EL (cell line): ENCODE data around the gene LRRC38.

Experiments used
- DNase-seq: peaks from one replicate; pipeline ENCODE4 v3.0.0-alpha.2; 2016

LRRC38 gene

DNA sequence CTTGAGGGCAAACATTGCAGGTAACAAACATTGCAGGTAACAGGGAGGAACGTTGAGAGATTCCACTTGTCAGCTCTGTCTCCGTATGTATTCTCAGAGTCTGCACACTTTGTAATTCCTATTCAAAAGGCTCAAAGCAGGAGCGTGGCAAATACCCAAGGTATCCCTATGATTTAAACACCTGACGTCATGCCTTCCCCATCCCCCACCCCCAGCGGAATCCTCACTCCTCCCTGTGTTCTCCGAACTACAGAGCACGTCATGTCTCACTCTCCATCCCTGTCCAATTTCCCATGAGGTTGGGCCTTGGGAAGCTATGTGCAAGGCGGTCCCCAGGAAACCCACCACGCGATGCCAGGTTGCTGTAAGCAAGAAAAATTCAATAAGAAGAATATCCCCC is 2.8 kb upstream of the LRRC38 start:
- no peak for DNase-seq

DNA sequence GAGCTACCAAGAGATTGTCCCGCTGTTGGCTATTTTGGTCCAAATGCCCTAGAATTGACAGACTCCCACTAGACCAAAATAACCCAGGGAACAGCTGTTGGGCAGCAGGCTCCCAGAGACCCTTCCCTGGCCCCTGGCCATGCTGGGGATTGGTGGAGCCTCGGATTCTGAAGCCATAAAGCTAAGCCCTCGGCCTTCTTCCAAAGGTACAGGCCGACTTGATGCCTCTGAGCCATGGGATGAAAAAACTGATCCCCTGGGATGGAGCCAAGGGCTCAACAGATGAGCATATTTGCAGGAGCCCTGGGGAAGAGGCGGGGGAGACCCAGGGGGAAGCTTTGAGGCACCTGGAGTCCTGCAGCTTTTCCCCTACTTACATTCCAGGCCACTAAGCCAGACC is 1.0 kb upstream of the LRRC38 start:
- no peak for DNase-seq

DNA sequence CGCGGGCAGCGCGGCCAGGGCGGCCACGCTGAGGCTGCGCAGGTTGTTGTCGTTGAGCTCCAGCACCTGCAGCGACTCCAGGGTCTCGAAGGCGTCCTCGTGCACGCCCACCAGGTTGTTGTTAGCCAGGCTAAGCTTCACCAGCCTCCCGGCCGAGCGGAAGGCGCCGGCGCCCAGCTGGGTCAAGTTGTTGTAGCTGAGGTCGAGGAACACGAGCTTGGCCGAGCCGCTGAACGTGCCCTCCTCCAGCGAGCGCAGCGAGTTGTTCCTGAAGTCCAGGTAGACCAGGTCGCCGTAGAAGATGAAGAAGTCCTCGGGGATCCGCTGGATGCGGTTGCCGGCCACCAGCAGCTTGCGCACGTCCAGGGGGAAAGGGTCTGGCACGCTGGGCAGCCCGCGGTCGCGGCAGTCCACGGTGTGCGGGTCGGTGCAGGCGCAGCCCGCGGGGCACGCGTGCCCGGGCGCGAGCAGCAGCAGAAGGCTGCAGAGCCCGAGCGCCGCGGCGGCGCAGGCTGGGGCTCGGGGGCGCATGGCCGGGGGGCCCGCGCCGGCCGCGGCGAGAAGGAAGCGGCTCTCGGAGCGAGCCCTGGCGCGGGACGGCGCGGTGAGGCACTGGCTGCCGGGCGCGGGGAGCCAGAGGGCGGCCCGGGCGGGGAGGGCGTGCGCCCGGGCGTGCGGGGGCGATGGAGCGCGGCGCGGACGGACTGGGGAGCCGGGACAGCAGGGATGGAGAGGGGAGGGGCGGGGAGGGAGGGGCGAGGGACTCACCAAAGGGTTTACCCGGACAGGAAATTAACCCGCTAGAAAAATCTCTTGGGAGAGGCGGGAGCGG is 524 bp downstream of the LRRC38 start:
- no peak for DNase-seq

DNA sequence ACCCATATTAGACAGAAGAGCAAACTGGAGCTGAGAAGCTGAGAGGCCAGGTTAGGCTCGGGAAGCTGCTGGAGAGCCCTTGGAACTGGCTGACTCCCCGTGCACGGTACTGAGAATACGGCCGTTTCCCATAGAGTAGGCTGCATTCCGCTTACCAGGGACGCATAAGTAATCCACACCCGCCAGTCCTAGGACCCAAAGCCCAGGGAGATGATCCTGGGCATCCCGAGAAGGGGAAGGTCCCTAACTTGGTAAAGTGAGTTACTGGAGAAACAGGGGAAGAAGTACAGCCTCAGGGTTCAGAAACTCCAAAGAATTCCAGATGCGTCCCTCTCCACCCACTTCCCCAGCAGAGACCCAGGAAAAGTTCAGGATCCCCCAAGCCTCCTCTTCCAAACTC is 1.3 kb downstream of the LRRC38 start:
- DNase-seq, result no peak

DNA sequence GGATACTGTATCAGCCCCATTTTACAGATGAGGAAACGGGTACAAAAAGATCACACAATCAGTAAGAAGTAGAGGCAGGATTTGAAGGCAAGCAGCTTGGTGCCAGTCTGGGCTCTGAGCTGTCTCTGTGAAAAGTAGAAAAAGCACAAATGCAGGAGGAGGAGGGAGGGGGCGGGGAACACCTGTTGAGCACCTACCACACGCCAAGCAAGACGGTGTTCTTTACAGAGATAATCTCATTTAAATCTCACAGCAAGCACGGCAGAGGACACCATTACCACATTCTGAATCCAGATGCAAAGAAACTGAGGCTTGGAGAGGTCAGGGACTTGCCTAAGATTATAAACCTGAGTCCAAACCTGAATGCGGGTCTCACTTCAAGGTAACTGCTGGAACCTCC is 3.3 kb downstream of the LRRC38 start:
- DNase-seq, result no peak

DNA sequence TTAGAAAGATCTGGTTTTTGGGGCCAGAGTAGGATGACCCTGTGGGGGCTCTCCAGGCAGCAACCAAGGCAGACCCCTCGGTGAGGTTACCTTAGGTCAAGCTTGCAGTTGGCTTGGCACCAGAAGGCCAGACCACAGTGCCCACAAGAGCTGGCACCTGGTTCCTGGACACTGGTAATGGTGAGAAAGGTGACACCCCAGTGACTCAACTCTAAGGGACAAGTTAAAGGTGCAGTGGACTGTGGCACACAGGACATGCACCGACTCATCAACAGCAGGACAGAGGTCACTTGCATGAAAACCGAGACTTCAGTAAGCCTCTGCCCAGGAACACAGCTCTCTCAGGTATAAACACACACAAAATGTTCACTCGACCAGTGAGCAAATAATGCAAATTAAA is 6.7 kb downstream of the LRRC38 start:
- no peak for DNase-seq

DNA sequence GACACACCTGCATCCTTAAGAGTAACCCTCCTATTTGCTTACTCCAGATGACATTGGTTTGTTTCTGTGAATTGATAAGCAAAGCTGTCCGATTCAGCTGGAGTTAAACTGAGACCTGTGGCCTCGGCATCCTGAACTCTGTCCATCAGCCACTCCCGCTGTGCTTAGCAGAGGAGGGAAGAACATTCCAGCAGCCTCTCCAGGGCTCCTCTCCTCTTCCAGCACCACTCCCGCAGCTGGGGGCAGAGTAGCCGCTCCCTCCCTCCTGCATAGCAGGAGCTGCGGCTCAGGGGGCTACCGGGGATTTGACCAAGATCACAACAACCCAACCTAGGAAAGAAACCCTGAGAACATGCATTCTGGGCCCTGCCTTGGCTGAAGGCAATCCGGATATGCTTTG is 8.8 kb downstream of the LRRC38 start:
- no peak for DNase-seq

DNA sequence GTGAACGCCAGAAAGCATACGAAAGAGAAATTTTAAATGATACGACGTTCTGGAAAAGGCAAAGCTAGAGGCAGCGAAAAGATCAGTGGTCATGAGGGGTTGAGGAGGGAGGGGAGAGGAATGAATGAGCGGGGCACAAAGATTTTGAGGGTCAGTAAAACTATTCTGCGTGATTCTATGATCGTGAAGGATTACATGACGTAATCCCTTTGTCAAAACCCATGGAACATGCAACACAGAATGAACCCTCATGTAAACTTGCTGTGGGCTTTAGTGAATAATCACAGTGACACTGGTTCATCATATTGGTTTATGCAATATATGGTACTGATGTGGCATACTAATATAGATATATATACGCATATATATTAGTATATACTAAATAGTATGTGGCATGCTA is 13.0 kb downstream of the LRRC38 start:
- DNase-seq, result no peak

DNA sequence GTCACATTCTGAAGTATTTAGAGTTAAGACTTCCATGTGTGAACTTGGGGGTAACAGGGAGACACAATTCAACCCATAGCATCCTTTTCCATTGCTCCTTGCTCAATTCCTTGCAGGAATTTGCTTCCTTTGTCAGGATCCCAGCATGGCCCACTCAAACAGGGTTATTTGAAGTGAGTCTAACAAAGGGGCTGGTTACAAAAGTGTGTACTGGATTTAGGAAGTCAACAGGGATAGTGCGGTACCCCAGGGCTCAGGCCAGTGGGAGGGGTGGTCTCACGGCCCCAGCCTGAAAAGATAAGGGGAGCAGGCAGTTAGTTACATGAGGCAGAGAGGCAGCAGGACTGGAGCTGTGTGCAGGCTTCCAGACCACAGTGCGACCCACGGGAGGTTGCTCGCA is 14.4 kb downstream of the LRRC38 start:
- DNase-seq, result no peak

DNA sequence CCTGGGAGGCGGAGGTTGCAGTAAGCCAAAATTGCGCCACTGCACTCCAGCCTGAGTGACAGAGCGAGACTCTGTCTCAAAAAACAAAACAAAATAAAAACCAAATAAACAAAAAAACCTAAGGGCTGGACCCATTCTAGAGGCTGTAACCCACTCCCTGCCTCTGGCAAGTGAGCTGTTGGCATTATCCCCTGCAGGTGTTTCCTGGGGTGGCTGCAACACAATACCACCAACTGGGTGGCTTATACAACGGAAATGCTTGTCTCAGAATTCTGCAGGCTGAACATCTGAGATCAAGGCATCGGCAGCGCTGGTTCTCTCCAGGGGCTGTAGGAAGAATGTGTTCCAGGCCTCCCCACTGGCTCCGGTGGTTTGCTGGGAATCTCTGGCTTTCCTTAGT is 15.2 kb downstream of the LRRC38 start:
- DNase-seq, result no peak

DNA sequence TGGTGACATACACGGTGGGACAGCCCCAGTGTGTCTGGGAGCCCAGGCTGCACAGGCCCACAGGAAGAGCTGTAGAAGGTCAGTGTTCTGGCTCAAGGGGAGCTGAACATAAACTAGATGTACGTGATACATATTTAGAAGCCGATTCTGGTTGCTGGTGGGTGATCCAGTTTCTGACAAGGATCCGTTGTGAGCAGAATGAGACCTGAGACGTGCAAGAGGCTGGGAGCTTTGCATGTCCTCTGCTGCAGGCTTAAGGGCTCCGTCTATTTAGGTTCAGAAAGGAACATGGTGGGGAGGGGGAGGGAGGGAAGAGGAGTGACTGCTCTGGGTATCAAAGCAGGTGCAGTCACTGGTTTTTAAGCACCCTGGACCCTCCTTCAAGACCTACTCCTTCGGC is 18.6 kb downstream of the LRRC38 start:
- no peak for DNase-seq

DNA sequence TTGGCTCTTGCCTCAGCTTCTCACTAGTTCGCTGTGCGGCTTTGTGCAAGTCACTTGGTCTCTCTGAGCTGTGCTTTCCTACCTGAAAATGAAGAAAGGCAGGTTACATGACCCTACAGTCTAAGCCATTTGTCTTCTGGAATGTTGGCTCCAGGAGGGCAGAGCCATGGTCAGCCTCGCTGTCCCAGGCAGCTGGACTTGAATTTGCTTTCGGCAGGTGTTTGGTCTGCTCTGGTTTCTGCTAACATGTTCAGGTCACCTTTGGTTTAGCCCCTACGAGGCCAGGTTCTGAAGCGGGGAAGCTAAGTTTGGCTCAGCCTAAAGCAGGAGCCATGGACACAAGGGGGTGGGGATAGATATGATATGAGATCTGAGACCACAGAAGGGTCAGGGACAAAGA is 19.1 kb downstream of the LRRC38 start:
- no peak for DNase-seq

DNA sequence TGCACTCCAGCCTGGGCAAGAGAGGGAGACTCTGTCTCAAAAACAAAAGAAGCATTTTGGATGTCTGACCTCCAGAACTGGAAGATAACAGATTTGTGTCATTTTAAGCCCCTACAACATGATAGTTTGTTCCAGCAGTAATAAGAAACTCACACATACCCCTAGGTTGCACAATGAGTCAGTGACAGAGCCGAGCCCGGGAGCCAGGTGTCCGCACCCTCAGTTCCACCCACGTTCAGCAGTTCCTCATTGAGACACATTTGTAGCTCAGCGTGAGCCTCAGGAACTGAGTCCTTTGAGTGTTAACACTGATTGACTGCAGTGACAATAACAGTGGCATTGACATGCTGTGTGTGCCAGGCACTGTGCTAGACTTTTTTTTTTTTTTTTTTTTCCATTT is 19.8 kb downstream of the LRRC38 start:
- no peak for DNase-seq

DNA sequence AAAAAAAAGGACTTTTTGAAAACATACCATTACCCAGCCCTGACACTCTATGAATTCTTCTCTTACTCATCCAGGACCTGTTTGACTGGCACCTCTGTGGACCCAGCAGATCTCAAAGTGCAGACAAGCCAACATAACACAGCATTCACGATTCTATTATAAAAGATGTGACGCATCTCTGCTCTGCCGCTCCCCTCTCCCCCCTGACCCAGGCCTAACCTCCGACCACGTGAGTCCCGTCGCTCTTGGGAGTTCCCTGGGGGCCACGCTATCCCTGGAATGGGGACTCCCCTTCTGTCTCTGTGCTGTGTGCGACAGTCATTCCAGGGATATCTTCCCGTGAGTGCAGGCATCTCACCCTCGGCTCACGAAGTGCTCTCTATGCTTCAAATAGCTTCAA is 21.1 kb downstream of the LRRC38 start:
- no peak for DNase-seq

DNA sequence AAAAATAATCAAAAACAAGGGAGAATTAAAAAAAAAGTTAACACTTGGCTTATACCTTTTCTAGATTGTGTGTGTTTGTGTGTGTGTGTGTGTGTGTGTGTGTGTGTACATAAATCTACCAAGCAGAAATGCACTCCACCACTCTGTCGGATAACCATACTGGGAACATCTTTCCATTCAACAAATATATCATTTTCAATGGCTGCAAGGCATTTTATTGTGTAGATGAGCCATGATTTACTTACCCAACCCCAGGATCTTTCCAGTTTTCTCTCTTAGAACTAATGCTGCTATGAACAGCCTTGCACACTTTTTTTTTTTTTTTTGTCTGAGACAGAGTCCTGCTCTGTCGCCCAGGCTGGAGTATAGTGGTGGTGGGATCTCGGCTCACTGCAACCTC is 25.8 kb downstream of the LRRC38 start:
- DNase-seq, result no peak

DNA sequence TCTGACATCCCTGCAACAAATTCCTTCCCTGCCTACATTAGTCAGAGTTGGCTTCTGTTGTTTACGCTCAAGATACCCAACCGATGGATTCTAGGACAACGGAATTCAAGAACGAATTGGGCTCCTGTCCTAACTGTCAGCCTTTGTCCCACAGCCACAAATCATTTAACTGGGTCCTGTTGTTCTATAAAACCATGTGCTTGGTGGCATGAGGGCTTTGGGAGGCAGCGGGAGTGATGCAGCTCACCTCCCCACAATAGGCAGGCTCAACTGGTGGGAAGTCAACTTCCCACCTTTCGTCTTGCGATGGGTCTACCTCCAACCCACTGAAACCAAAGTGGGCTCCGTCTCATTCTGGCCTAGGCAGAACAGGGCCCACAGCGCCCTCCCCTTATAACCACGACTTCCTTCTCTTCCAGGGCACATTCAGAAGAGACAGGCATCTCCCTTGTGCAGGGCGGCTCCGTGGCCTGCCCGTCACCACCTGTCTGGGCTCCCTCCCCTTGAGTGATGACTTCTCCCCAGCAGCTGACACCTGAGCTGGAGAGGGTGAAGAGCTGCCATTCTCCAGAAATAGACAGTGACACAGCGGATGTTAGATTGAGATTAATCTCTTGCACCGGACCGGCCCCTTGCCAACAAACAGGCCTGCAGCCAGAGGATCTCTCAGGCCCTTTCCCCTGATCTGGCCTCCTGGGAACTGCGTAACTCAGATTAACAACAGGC is 26.5 kb downstream of the LRRC38 start:
- no peak for DNase-seq

DNA sequence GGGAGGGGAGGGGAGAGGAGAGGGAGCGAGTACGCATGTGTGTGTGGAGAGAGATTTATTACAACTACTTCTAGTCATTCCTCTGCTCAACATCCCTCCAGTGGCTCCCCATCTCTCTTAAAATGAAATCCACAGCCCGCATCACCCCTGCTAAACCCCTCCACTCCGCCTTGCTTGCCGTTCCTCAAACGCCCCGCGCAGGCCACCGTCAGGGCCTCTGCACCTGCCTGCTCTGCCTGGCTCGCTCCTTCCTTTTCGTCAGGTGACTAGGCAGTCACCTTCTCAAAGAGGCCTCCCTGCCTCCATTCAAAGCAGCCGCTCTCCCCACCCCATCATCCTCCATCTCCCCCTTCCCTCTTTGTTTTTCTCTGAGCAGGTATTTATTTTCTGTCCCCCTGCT is 29.9 kb downstream of the LRRC38 start:
- DNase-seq, result no peak

DNA sequence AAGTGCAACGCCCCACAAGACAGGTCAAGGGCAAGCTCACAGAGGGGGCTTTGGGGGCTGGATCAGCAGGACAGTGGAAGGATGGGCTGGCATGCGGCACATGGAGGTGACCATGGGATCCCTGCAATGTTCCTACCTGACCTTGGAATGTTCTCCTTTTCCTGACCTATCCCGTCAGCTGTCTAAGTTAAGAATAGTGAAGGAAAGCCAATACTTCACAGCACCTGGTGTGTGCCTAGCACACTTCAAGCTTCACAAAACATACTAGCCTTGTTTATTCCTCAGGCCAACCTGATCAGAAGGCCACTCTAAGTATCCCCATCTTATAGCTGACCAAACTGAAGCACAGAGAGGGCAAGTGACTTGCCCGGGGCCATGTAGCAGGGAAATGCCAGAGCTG is 31.2 kb downstream of the LRRC38 start:
- DNase-seq, result no peak

DNA sequence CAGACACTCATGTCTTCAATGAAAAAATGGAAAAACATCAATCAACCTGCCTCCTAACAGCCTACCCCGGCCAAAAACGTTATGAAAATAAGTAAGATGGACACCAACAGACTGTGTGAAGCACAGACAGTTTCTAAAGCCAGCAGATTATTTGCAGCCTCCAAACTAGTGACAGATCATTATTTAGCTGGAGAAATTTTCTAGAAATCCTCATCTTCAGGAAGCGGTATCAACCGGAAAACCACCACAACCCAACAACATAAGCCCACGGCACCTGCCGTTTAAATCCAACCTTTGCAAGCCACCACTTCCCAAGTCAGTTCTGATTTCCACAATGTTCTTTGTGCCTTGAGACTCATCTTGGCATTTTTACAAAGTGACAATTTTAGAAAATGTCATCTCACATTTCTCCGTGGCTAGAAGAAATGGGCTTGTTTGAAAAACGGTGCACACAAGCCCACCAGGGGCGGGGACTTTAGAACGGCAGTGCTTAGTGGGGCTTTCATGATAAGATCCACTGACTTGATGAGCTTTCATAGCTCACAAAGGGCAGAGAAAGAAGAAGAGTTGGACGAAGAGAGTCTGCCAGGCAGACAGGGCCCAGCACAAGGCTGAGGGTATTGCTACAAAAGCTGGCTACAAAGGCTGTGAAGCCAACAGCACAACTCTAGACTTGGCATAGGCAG is 34.5 kb downstream of the LRRC38 start:
- no peak for DNase-seq

DNA sequence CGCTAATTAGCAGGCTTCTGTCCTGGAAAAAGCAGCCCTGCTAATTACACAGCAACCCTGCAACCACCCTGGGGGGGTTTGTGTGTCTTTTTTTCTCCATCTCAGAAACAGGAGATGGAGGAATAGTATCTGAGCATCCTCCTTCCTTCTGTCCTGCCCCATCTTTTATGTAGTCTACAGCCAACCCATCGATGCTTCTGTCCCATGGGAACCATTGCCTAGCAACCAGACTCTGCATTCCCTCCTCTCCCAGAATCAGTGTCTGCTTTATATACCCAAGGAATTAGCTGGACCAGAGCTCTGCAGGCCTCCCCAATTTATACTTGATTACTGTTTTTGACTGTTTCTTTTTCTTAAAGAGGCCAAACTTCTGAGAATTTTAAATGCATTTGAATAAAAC is 35.1 kb downstream of the LRRC38 start:
- DNase-seq, result no peak

DNA sequence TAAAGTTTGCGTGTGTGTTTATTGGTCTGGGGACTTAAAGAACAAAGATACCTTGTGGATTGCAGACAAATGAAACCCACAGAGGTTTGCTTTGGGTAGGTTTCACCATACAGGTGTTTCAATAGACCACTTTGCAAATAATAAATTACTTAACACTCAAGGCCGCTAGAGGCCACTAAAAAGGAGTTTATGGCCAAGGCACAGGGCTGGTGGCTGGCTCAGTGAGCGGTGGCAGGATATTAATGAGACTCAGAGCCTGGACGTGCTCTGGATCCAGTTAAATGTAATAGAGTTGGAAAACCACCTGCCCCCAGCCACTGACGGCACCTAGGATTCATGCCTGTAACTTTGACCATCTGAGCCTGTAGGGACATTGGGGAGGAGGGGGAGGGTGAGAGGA is 44.5 kb downstream of the LRRC38 start:
- DNase-seq, result no peak

DNA sequence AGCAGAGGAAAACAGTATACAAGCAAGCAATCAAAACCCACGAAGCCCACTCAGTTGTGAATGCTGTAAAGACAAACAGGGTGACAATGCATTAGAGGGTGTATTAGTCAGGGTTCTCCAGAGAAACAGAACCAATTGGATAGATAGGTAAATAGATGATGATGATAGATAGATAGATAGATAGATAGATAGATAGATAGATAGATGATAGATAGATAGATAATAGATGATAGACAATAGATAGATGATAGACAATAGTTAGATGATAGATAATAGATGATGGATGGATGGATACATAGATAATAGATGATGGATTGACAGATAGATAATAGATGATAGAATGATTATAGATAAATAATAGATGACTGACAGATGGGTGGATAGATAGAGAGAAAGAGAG is 48.3 kb downstream of the LRRC38 start:
- no peak for DNase-seq

DNA sequence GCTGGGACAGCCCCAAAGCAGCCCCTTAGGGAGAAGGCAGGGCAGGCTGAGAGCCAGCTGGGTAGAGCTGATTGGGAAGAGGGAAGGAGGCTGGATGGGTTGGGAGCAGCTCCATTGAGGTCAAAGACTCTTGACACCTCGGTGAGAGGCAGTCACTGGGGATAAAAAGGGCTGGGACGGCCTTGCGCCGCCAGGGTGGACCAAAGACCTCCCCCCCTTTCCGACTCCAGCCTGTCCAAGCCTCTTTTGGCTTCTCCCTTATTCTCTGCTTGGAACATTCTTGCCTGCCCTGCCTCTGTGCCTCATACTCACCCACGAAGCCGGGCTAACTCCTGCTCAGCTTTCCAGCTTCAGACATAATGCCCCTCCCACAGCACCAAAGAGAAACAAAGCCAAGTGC is 51.1 kb downstream of the LRRC38 start:
- no peak for DNase-seq

DNA sequence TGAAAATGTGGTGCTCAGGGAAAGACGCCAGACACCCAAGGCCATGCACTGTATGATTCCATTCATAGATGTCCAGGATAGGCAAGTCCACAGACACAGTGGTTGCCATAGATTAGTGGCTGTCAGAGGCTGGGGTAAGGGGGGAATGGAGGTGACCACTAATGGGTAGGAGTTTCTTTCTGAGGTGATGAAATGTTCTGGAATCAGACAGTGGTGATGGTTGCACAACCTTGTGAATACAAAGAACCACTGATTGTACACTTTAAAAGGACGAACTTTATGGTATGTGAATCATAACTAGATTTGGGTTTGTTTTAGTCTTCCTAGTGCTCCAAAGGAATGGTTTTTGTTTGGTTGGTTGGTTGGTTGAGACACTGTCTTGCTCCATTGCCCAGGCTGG is 51.8 kb downstream of the LRRC38 start:
- no peak for DNase-seq
